GM21526 (cell line): ENCODE data around the gene ITGA3.

Source experiments
- ATAC-seq: cut with Tn5 transposase; IDR thresholded peaks from one replicate; pipeline ENCODE4 v1.9.1; 2021; ENCODE audit warnings: moderate library complexity; ENCODE audit not compliant: unreplicated experiment, low FRiP score

The ITGA3 gene

DNA sequence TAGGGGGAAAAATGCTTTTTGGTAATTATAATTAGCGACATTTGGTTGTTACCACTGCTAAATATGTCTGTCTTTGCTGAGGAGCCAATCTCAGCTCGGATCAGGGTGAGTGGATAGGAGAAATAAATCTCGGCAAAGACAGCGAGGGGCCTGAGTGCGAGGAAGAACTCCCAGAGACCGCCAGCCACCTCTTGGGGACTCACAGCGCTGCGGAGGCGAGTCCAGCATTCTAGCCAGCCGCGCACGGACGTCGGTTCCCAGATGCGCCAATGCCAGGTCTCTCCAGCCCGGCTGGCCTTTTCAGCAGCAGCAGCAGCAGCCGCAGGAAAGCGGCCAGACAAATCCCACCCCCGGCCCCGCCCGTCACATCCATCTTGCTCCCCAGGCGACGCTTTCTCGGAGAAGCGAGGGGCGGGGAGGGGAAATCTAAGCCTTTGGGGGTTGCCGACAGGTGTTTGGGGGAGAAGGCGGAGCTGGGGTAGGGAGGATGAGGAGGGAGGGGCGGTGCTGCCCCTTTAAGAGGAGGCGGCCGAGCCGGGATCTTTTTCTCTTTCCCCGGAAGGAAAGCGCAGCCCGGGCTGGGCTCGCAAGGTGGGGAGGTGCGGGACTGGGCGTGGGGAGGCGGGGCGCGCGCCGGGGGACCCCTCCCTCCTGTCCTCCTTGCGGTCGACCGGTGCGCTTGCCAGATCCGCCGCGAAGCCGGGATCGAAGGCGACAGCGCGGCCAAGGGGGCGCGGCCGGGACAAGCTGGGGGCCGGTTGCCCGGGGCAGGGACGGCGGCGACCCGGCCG, at the start of gene ITGA3:
Gene ITGA3, plus strand, starts transcription at position 685 of the 791 bp plus-strand sequence. CDS start 330 bp downstream, outside the sequence.
- no peak for ATAC-seq

DNA sequence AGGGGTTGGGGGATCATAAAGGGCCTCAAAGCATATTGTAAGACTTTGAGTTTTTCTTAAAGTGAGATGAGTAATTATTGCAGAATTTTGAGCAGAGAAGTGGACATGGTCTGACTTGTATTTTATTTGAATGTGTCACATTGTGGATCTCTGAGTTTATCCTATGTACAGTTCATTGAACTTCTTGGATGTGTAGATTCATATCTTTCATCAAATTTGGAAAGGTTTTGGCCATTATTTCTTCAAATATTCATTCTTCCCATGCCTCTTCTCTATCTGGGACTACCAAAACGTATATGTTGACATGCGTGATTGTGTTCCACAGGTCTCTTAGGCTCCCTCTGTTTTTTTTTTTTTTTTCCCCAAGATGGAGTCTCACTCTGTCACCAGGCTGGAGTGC, 46.6 kb upstream of the ITGA3 start:
- ATAC-seq = no peak

DNA sequence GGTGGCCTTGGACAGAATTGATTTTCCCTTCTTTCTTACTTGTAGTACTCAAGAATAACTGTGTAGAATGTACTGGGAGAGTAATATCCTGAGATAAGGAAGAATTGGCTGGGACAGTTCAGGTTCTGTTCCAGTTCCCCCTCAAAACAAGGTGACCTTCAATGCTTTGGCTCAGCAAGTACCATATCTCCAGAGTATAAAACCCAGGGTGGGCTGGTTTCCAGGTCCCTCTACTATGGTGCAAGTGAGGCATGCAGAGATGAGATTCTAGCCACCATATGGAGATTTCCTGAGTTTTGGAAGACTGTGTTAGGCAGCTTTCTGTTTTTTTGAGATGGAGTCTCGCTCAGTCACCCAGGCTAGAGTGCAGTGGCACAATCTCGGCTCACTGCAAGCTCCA, 42.8 kb upstream of the ITGA3 start:
- ATAC-seq = no peak

DNA sequence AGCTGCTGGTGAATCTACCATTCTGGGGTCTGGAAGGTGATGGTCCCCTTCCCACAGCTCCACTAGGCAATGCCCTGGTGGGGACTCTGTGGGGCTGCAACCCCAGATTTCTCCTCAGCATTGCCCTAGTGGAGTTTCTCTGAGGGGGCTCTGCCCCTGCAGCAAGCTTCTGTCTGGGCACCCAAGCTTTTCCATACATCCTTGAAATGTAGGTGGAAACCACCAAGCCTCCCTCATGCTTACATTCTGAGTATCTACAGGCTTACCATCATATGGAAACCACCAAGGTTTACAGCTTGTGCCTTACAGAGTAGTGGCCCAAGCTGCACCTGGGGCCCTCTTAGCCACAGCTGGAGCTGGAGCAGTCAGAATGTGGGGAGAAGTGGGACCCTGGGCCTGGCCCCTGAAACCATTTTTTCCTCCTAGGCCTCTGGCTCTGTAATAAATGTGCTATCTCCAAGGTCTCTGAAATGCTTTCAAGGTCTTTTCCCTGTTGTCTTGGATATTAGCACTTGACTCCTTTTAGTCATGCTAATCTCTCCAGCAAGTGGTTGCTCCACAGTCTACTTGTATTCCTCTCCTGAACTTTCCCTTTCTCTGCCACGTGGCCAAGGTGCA, 41.3 kb upstream of the ITGA3 start:
- ATAC-seq = no peak

DNA sequence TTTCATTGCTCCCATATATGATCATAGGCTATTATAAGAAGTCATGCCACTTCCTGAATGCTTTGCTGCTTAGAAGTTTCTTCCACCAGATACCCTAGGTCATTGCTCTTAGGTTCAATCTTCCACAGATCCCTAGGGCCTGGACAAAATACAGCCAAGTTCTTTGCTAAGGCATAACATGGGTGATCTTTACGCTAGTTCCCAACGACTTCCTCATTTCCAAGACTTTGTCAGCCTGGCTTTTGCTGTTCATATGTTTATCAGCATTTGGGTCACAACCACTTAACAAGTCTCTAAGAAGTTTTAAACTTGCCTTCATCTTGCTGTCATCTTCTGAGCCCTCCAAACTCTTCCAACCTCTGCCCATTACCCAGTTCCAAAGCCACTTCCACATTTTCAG, 40.8 kb upstream of the ITGA3 start:
- ATAC-seq = no peak

DNA sequence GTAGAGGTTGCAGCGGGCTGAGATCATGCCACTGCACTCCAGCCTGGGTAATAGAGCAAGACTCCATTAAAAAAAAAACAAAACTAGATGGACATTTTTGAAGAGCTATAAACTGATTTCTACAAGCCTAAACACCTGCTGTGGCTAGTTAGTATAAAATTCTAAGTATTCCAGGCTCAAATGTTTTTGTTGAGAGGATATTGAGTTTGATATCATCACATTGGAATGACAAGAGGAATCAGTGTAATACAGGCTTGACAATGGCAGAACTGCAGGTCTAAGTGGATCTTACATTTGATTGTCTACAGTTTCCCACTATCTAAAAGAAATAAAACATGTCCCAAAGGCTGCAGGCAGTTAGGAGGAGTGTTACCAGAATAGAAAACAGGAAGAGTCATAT, 37.0 kb upstream of the ITGA3 start:
- no peak for ATAC-seq

DNA sequence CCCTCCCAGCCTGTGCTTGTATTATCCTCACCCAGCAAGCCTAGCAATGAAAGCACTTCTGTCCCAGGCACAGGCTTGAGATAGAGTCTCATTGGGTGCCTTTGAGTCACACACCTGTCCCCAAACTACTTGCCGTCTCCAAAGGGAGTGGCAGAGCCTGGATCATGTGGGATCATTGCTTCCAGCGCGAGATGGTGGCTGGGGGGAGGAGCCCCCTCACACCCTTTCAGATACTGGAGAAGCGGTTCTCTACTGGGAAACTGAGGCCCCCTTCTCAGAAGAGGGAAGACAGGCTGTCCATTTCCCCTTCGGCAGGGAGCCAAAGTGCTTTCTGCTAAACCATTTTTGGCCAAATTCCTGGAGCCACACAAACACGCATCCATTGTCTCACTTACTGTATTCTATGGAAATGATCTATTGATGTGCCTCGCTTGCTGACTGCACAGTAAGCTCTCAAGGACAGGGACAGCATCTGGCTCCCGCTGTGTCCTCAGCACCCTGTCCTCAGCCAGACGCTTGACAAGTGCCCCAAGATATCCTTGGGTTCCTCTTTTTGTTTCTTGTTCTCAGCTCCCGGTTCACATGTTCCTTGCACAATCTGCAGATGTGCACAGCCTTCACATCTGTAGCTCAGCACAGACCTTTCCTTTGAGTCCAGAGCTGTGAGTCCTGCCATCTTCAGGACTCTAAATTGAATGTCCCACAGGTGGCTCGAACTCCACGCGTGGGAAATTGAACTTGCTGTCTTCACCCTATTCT, 34.9 kb upstream of the ITGA3 start:
- no peak for ATAC-seq

DNA sequence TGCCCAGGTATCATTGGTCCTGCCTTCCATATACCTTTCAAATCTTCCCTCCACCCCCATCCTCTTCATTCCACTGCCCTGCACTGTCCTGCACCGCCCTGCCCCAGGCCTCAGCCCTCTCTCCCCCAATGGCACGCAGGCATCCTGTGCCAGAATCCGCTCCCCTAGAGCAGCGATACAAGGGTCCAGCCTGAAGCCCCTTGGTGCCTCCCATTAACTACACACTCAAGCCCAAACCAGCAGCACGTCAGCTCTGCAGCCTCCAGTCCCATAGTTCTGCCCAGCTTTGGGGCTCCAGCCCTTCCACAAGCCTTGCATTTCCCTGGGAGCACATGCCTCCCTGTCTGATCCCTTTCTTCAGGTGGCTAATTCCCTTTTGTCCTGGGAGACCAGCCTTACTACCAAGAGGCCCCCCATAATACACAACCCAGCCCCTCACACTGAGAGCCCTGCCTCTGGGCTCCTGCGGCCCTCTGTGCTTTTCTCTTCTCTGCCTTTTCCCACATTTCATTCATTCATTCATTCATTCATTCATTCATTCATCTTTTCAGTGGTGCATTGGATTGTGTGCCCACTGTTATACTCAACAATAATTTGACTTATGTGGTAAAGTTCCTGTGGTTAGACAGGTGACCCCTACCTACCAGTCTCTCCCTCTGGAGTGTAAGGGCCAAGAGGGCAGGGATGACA, 34.1 kb upstream of the ITGA3 start:
- ATAC-seq = no peak

DNA sequence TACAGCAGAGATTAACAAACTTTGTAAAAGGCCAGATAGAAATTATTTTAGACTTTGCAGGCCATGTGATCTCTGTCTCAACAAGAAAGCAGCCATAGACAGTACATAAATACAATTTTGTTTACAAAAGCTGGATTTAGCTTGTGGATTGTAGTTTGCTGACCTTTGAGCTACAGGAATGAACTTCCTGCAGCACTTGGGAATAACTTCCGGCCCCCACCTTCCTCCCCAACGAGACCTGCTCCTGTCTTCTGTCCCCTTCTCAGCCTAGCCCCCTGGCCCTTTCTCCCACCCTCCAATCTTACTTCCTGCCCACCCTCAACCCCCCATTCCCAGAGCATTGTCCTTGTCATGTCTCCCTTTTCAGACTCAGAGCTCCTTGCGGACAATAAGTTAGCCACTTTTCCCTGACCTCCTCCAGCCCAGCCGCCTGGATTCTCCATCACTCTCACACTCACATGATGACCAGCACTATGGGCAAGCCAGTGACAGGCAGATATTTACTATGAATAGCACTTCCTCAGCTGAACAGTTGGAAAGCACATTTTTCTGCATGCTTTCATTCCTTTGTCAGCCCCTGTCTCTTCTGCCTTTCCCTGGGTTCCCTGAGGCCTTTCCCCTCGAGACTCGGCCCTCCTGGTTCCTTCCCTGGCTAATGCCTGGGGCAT, 33.3 kb upstream of the ITGA3 start:
- no peak for ATAC-seq

DNA sequence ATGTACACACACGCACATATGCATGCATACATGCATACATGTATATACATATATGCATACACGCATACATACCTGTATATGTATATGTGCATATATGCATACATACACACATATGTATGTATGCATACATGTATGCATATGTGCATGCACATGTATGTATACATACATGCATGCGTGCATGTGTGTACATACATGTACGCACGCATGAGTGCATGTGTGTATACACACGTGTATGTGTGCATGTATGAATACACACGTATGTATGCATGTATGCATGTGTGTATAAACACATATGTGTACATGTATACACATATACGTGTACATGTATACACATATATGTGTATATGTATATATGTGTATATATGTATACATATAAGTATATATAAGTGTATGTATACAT, 32.4 kb upstream of the ITGA3 start:
- ATAC-seq = no peak

DNA sequence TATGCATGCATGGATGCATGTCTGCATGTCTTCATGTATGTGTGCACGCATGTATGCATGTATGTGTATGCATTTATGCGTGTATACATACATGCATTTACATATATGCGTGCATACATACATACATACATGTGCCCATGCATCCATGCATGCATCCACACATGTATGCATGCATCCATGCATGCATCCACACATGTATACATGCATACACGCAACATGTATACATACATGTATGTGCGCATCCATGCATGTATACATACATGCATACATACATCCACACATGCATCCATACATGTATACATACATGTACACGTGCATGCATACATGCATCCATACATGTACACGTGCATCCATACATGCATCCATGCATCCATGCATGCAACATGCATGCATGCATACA, 31.1 kb upstream of the ITGA3 start:
- no peak for ATAC-seq

DNA sequence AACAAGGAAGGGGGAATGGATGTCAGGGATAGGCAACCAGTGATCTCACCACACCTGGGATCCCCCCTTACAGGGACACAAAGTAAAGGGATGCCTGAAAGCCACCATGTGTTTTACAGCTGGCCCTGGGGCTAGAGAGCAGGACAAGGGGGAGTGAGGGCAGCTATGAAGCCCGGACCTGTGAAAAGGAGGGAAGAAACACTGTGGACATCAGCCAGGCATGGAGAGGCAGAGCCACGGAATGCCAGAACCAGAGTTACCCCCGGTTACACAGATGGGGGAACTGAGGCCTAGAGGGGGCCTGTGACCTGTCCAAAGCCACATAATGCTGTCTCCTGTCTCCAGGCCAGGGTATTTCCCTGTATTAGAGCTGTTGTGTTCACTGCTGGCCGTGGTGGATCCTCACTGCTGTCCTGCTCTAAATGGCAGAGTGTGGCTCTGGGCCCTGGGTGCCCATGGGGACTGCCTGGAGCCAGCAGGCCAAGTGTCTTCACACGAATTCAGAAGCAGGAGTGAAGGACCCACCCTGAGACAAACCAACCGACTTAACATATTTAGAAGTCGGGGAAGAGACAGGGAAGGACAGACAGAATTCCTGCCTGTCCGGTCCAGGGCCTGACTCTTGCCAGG, 29.7 kb upstream of the ITGA3 start:
- ATAC-seq = no peak

DNA sequence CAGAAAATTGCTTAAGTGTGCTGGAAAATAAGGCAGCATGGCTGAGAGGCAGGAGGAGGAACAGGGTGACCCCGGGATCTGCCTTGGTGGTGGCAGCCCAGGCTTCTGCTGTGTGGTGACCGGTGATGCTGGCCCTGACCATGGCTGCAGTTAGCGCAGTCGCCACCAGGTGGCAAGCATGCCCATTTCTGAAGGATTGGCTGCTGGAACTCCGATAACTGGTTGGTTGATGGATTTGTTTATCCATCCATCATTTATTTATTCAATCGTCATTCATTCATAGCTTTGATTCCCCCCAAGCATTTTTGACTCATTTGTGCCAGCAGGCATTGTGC, 29.1 kb upstream of the ITGA3 start:
- ATAC-seq = no peak

DNA sequence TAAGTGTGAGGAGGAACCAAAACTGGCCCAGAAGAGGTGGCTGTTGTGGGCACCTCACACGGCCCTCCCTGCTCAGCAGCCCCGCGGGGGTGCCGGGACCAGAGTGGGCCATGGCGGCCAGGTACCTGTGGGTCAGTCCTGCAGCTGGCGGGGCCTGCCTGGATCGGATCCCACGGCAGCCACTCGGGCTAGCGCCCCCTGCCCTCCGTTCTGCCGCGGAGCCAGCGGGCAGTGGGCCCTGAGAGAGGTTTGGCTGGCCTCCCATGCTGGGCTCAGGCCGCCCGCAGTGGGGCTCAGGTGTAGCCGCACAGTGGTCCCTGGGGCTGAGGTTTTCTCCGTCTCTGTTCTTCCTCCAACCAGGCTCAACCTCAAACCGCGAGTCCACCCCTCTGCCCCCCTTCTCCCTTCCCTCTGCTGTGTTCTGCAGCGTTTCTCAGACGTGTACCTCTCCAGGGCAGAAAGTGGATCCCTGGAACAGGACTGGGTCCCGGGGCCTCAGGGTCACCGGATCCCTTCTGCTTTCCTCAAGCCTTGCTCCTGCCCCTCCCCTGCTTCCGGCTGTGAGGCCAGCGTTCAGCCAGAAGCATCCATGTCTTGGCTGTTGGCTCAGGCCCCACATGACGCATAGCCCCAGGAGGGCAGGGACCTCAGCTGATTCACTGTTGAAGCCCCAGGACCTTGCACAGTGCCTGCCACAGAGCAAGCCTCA, 28.6 kb upstream of the ITGA3 start:
- ATAC-seq = no peak

DNA sequence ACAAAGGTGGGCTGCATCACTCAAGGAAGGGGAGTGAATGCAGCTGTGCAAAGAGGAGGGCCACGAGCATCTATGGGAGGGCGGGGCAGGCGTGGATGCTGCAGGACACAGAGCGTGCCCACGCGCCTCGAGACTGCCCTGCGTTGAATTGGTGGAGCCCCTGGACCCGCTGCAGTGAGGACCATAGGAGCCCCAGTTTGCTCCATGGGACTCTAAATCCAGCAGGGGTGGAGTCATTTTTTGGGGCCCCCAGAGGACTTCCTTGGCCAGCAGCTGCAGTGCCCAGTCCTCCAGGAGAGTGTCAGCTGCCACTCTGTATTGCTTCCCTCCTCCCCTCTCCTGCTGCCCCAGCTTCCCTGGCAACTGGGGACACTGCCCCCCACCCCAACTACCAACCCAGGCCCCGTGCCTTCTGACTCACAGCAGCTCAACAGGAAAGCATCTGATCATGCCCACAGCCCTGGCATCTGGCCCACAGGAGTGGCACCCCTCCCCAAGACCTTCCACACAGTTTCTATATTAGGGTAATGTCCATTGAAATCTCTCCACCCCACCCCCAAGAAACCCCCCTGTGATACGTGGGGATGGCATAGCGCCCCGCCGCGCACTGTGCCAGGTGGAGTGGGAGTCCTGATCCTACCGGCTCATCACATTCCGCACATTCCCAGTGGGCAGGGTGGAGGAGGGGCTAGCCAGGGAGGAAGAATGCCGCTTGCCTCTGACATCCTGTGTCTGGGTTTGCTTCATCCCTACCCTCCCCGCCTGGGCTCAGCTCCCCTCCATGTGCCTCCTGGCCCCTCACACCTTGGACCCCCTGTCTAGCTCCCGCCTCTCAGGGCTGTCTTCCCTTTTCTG, 27.8 kb upstream of the ITGA3 start:
- ATAC-seq = no peak

DNA sequence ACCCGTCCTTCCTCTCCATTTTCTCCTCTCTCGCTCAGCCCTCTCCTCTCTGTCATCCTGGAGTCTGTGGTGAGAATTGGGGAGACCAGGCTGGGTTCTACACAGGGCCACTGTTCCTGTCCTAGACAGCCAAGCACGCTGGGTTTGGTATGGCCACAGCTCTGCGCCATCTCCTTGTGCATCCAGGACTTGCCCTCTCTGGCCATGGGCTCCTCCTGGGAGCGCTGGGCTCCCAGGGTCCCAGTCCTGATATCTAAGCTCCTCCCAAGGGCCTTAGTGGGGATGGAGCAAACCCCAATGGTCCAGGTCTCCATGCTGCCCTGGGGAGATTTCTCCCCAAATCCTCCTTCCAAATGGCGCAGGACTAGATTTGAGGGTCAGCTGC, 27.2 kb upstream of the ITGA3 start:
- no peak for ATAC-seq

DNA sequence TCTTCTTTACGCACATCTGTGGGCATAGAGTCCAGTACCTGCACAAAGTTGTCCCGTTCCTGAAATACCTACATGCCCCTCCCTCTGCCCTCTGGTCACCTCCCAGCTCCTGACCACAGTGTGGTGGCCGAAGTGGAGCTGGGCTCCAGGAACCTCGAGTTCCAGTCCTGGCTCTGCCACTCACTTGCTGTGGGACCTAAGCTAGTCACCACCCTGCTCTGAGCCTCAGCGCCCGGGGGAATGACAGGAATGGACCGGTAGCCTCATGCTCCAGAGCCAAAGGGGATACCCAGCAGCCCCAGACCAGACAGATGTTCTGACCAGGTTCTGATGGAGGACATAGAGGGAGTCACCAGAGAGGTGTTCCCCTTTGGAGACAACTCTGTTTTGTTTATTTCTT, 26.7 kb upstream of the ITGA3 start:
- no peak for ATAC-seq

DNA sequence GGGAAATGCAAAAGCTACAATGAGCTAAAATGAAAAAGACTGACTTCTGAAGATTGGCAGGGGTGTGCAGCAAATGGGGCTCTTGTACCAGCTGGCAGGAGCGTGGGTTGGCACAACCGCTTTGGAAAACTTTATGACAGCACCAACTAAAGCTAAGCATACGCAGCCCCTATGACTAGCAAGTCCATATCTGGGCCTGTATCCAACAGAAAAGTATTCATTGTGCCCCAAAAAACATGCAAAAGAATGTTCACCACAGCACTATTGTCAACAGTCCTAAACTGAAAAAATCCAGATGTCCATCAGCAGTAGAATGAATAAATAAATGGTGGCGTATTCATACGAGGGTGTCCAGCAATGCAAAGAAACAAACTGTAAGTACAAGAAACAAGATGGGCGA, 22.6 kb upstream of the ITGA3 start:
- no peak for ATAC-seq
